Hepatocyte (in vitro differentiated cells): ENCODE results near the gene GUCY1A1.

Experiments used
- EZH2 ChIP-seq: fragments of 200-600 bp; sonication (generic); IDR thresholded peaks from 2 replicates; pipeline ENCODE4 v1.6.1; 2016; ENCODE audit warnings: antibody characterized with exemption, mild to moderate bottlenecking, borderline replicate concordance
- EZH2phosphoT487 ChIP-seq: fragments of 200-600 bp; sonication (generic); IDR thresholded peaks from one replicate; pipeline ENCODE4 v1.6.1; 2018; ENCODE audit warnings: antibody characterized with exemption, mild to moderate bottlenecking, low read depth, moderate library complexity; ENCODE audit not compliant: unreplicated experiment, severe bottlenecking
- TF ChIP-seq, protein P1 (sequence below): fragments of 200-600 bp; sonication (generic); IDR thresholded peaks from 2 replicates; pipeline ENCODE4 v1.5.1; 2016; ENCODE audit warnings: antibody characterized with exemption, mild to moderate bottlenecking; ENCODE audit not compliant: poor library complexity

DNA sequence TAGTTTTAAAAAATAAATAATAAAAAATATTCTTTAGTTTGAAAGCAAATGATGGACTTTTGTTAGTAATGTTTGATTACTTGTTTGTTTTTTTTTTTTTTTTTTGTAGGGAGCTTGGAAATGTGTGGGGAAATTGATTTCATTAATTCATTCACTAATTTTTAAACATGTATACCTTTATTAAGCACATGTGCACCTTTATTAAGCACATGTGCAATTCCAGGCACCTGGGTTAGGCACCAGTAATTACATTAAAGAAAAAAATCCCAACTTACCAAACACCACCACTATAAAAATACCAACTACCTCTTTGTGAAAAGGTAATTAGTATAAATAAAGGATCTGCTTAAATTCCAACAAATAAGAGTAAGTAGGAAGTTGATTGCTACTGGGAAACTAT is 101.7 kb downstream of the GUCY1A1 start:
- TF ChIP-seq EZH2phosphoT487, result no peak
- TF ChIP-seq, protein P1, sequence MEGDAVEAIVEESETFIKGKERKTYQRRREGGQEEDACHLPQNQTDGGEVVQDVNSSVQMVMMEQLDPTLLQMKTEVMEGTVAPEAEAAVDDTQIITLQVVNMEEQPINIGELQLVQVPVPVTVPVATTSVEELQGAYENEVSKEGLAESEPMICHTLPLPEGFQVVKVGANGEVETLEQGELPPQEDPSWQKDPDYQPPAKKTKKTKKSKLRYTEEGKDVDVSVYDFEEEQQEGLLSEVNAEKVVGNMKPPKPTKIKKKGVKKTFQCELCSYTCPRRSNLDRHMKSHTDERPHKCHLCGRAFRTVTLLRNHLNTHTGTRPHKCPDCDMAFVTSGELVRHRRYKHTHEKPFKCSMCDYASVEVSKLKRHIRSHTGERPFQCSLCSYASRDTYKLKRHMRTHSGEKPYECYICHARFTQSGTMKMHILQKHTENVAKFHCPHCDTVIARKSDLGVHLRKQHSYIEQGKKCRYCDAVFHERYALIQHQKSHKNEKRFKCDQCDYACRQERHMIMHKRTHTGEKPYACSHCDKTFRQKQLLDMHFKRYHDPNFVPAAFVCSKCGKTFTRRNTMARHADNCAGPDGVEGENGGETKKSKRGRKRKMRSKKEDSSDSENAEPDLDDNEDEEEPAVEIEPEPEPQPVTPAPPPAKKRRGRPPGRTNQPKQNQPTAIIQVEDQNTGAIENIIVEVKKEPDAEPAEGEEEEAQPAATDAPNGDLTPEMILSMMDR, result no peak
- no peak for TF ChIP-seq EZH2
